ELF-1 (cell line): ENCODE data around the gene URAD.
"Not testable (repeated sequence)": the region's sequence is repeated elsewhere in the genome, so short reads cannot be mapped to it uniquely, and the experiment has no call there.

Experiments used
- DNase-seq: peaks from one replicate; pipeline ENCODE4 v3.0.0-alpha.2; 2016; ENCODE audit warnings: low read depth, low spot score

The URAD gene

GRCh38 chr13:27970382-27971235, 17.9 kb downstream of the URAD start:
- peak; percentile 50 for DNase-seq

- peak; percentile 2 for DNase-seq
Observed at GRCh38 chr13:27969866-27970229, 18.6 kb downstream of the URAD start.

GRCh38 chr13:27969082-27969865, 19.2 kb downstream of the URAD start, which contains the start of gene CDX2:
Gene CDX2, minus strand, starts transcription at chr13:27969315. Its CDS starts 309 bp downstream, at chr13:27969006.
- peak; percentile 92 for DNase-seq

- DNase-seq, result peak; percentile 52
Observed at GRCh38 chr13:27968316-27969081, 20.0 kb downstream of the URAD start.

GRCh38 chr13:27967736-27968315, 20.7 kb downstream of the URAD start:
- peak; percentile 55 for DNase-seq

GRCh38 chr13:27967203-27967735, 21.2 kb downstream of the URAD start:
- DNase-seq, result peak; percentile 57

- peak; percentile 93 for DNase-seq
Observed at GRCh38 chr13:27966641-27967202, 21.8 kb downstream of the URAD start.

- peak; percentile 98 for DNase-seq
Observed at GRCh38 chr13:27965740-27966640, 22.5 kb downstream of the URAD start.

- no peak for DNase-seq
Observed at GRCh38 chr13:27965343-27965739, 23.2 kb downstream of the URAD start.

- DNase-seq, result peak; percentile 27
Observed at GRCh38 chr13:27964741-27965323, 23.7 kb downstream of the URAD start.

GRCh38 chr13:27964206-27964605, 24.3 kb downstream of the URAD start:
- DNase-seq, result not testable (repeated sequence)

- no peak for DNase-seq
Observed at GRCh38 chr13:27963491-27963890, 25.0 kb downstream of the URAD start.

GRCh38 chr13:27962982-27963381, 25.5 kb downstream of the URAD start:
- DNase-seq, result no peak

- DNase-seq, result peak; percentile 81
Observed at GRCh38 chr13:27962128-27962841, 26.2 kb downstream of the URAD start.

GRCh38 chr13:27961227-27962085, 27.0 kb downstream of the URAD start:
- peak; percentile 69 for DNase-seq

GRCh38 chr13:27960362-27961226, 27.9 kb downstream of the URAD start:
- DNase-seq, result peak; percentile 82

- no peak for DNase-seq
Observed at GRCh38 chr13:27959976-27960361, 28.5 kb downstream of the URAD start.
